DOHH2 (cell line): ENCODE results near the gene PODN.

Source experiments
- H3F3A ChIP-seq: fragments of 200-600 bp; sonication (generic), shearing (Covaris generic); 2 replicates; pipeline ENCODE4 v1.6.0; 2016; ENCODE audit warnings: antibody characterized with exemption, mild to moderate bottlenecking; ENCODE audit not compliant: control insufficient read depth, insufficient read depth
- H3K27ac ChIP-seq: fragments of 200-600 bp; sonication (generic); 2 replicates; pipeline ENCODE4 v1.5.1; 2014; ENCODE audit warnings: low read depth, mild to moderate bottlenecking, low read length, moderate library complexity
- H3K27me3 ChIP-seq: fragments of 200-600 bp; sonication (generic); 2 replicates; pipeline ENCODE4 v1.6.1; 2014; ENCODE audit warnings: mild to moderate bottlenecking, low read length, mixed read lengths; ENCODE audit not compliant: control insufficient read depth
- H3K36me3 ChIP-seq: fragments of 200-600 bp; sonication (generic); 2 replicates; pipeline ENCODE4 v1.6.1; 2014; ENCODE audit warnings: mild to moderate bottlenecking, low read length, moderate library complexity, mixed read lengths; ENCODE audit not compliant: control insufficient read depth
- H3K4me1 ChIP-seq: fragments of 200-600 bp; sonication (generic); 2 replicates; pipeline ENCODE4 v1.6.1; 2014; ENCODE audit warnings: mild to moderate bottlenecking, low read length, mixed read lengths; ENCODE audit not compliant: control insufficient read depth
- H3K4me2 ChIP-seq: fragments of 200-600 bp; sonication (generic); 2 replicates; pipeline ENCODE4 v1.6.0; 2014; ENCODE audit warnings: mild to moderate bottlenecking, low read length, moderate library complexity
- H3K4me3 ChIP-seq: fragments of 200-600 bp; sonication (generic); 2 replicates; pipeline ENCODE4 v1.5.1; 2014; ENCODE audit warnings: mild to moderate bottlenecking, low read length, mixed read lengths
- H3K79me2 ChIP-seq: fragments of 200-600 bp; sonication (generic); 2 replicates; pipeline ENCODE4 v1.6.1; 2014; ENCODE audit warnings: mild to moderate bottlenecking, low read length, mixed read lengths; ENCODE audit not compliant: control insufficient read depth
- H3K9me2 ChIP-seq: fragments of 200-600 bp; sonication (generic); replicated peaks from 2 replicates; pipeline ENCODE4 v1.6.1; 2014; ENCODE audit warnings: mild to moderate bottlenecking, low read length, mixed read lengths; ENCODE audit not compliant: control insufficient read depth
- H3K9me3 ChIP-seq: fragments of 200-600 bp; sonication (generic); 2 replicates; pipeline ENCODE4 v1.6.1; 2014; ENCODE audit warnings: antibody characterized with exemption, low read length, mixed read lengths; ENCODE audit not compliant: control insufficient read depth, insufficient read depth
- H4K20me1 ChIP-seq: fragments of 200-600 bp; sonication (generic); 2 replicates; pipeline ENCODE4 v1.6.0; 2014; ENCODE audit warnings: low read depth, mild to moderate bottlenecking, antibody characterized with exemption, low read length, moderate library complexity; ENCODE audit not compliant: control insufficient read depth, insufficient read depth
- EZH2phosphoT487 ChIP-seq: fragments of 200-600 bp; sonication (generic); IDR thresholded peaks from 2 replicates; pipeline ENCODE4 v1.6.1; 2017; ENCODE audit warnings: borderline replicate concordance, mild to moderate bottlenecking, antibody characterized with exemption, low read length, moderate library complexity, mixed read lengths
- TF ChIP-seq, protein P1 (sequence below): fragments of 200-600 bp; sonication (generic); IDR thresholded peaks from one replicate; pipeline ENCODE4 v1.5.1; 2014; ENCODE audit warnings: antibody characterized with exemption, mild to moderate bottlenecking, low read depth, low read length; ENCODE audit not compliant: poor library complexity, severe bottlenecking

Gene PODN

DNA sequence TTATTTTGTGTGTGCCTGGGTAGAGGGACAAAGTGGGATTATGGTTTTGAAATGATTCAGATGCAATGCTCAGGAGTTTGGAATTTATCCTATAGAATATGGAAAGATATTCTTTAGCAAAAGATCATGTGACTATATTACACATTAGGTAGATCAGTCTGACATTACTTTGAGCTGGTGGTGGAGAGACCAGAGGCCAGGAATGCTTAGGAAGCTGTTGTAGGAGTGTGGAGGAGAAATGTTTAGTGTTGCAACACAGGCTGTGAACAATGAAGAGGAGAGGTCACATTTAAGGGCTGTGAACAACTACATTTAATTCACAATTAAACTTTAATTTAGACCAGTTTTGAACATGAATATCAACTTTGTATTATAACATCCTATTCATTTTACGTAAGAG lies 45.3 kb upstream of the PODN start:
- Histone ChIP-seq H3K4me2 (peak overlapping the region; percentile 72; the same call in 1 of the 2 replicates), H4K20me1 (no peaks in the 10 kb centered on the region), H3K79me2 (peaks cover 35% of the 10 kb centered on the region), H3K4me3 (no peak overlapping the region; the same call in 1 of the 2 replicates), H3K27me3 (no peaks in the 10 kb centered on the region), H3K9me2 (no peaks in the 10 kb centered on the region), H3K36me3 (no peaks in the 10 kb centered on the region), H3K9me3 (no peaks in the 10 kb centered on the region), H3K4me1 (peaks cover 19% of the 10 kb centered on the region), H3F3A (no peaks in the 10 kb centered on the region), H3K27ac (no peak overlapping the region)
- TF ChIP-seq EZH2phosphoT487, result no peak
- TF ChIP-seq, protein P1, sequence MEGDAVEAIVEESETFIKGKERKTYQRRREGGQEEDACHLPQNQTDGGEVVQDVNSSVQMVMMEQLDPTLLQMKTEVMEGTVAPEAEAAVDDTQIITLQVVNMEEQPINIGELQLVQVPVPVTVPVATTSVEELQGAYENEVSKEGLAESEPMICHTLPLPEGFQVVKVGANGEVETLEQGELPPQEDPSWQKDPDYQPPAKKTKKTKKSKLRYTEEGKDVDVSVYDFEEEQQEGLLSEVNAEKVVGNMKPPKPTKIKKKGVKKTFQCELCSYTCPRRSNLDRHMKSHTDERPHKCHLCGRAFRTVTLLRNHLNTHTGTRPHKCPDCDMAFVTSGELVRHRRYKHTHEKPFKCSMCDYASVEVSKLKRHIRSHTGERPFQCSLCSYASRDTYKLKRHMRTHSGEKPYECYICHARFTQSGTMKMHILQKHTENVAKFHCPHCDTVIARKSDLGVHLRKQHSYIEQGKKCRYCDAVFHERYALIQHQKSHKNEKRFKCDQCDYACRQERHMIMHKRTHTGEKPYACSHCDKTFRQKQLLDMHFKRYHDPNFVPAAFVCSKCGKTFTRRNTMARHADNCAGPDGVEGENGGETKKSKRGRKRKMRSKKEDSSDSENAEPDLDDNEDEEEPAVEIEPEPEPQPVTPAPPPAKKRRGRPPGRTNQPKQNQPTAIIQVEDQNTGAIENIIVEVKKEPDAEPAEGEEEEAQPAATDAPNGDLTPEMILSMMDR, result no peak

DNA sequence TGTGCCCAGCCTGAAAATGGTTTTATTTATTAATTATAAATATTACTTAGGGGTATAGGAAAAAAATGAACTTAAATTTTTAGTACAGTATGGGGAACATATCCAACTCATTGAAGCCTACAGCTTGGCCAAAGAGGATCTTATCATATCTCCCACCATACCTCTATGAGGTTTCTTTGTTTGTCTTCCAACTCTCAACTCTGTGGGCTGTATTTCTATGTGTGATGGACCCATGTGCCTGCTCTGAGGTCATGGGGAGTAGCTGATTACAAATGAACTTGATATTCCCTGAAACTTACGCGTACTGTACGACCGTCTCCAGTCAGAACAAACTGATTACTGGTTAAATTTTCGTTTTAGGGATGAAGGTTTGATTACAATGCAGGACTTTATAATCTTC lies 41.4 kb upstream of the PODN start:
- no peaks in the 10 kb centered on the region for H3K36me3 ChIP-seq
- H3K4me3 ChIP-seq, result no peak overlapping the region
- no peak overlapping the region for H3K4me2 ChIP-seq
- H3K9me2 ChIP-seq, result no peaks in the 10 kb centered on the region
- no peak overlapping the region for H3K27ac ChIP-seq
- H4K20me1 ChIP-seq, result no peaks in the 10 kb centered on the region
- peaks cover 12% of the 10 kb centered on the region for H3K4me1 ChIP-seq
- no peaks in the 10 kb centered on the region for H3K27me3 ChIP-seq
- H3F3A ChIP-seq, result no peaks in the 10 kb centered on the region
- TF ChIP-seq, protein P1, result no peak
- no peak for TF ChIP-seq EZH2phosphoT487
- peaks cover 47% of the 10 kb centered on the region for H3K79me2 ChIP-seq
- H3K9me3 ChIP-seq, result no peaks in the 10 kb centered on the region

DNA sequence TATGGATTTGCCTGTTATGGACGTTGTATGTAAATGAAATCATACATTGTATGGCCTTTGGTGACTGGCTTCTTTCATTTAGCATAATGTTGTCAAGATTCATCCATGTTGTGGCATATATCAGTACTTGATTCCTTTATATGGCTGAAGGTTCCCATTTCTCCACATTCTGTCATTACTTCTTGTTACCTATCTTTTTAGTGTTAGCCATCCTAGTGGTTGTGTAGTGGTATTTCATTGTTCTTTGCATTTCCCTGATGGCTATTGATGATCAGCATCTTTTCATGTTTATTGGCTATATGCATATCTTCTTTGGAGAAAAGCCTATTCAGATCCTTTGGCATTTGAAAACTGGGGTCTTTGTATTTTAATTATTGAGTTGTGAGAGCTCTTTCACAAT lies 39.8 kb upstream of the PODN start:
- H3K4me1 ChIP-seq, result no peaks in the 10 kb centered on the region
- no peaks in the 10 kb centered on the region for H3F3A ChIP-seq
- no peaks in the 10 kb centered on the region for H4K20me1 ChIP-seq
- no peak overlapping the region for H3K4me2 ChIP-seq
- H3K4me3 ChIP-seq, result no peak overlapping the region
- H3K27ac ChIP-seq, result no peak overlapping the region
- H3K9me3 ChIP-seq, result no peaks in the 10 kb centered on the region
- H3K27me3 ChIP-seq, result no peaks in the 10 kb centered on the region
- TF ChIP-seq, protein P1, result no peak
- TF ChIP-seq EZH2phosphoT487, result no peak
- H3K79me2 ChIP-seq, result peaks cover 36% of the 10 kb centered on the region
- H3K9me2 ChIP-seq, result no peaks in the 10 kb centered on the region
- no peaks in the 10 kb centered on the region for H3K36me3 ChIP-seq

DNA sequence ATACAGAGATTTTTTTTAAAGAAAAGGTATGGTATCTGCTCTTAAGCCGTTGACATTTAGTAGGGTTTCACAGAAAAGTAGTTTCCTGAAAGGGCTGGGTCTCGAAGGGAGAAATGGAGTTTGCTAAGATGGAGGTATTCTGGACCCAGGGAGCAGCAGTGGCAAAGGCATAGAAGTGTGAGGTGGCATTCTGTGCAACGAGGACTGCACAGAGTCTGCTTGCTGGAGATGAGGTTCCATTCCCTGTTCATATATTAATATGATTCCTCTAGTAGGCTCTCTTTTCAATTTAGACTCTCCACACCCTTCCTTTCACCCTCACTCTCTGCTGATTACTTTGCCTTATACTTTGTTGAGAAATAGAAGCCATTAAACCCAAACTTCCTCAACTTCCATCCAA lies 38.5 kb upstream of the PODN start:
- TF ChIP-seq, protein P1, result no peak
- Histone ChIP-seq H4K20me1 (no peaks in the 10 kb centered on the region), H3K9me2 (no peaks in the 10 kb centered on the region), H3F3A (no peaks in the 10 kb centered on the region), H3K4me1 (no peaks in the 10 kb centered on the region), H3K4me3 (no peak overlapping the region), H3K4me2 (no peak overlapping the region), H3K79me2 (peaks cover 30% of the 10 kb centered on the region), H3K27ac (no peak overlapping the region), H3K36me3 (0 out of 2 replicates have a peak, but pooled peaks cover 2% of the 10 kb centered on the region), H3K9me3 (no peaks in the 10 kb centered on the region), H3K27me3 (no peaks in the 10 kb centered on the region)
